HCT116 (cell line): ENCODE data around the gene OR13C3. TPM values are rescaled to one million over a fixed set of nuclear protein-coding genes. Genes with fewer than 3 reads are reported as not detected.
"Not testable (repeated sequence)": the region's sequence is repeated elsewhere in the genome, so short reads cannot be mapped to it uniquely, and the experiment has no call there.

ENCODE experiments used
- ATAC-seq: fragments of 200-7000 bp; cut with Tn5 transposase; 2 replicates; pipeline ENCODE4 v1.9.1; 2020; ENCODE audit warnings: mild to moderate bottlenecking, moderate library complexity
- BruUV-seq: library from RNA; stranded (reverse); fragments of 400-500 nt; replicated peaks from 2 replicates; lab custom pipeline; 2021; lab: Mats Ljungman, UMichigan
- CTCF ChIA-PET: fragments of 300-600 bp; sonication (Branson Sonifier 250); formaldehyde crosslinking; loops from one replicate; lab custom pipeline; 2021; ENCODE audit warnings: antibody characterized with exemption; lab: Charles Lee
- POLR2A ChIA-PET: fragments of 300-600, 350-600 bp; sonication (Branson Sonifier 250); formaldehyde crosslinking; loops from one replicate; lab custom pipeline; 2021; ENCODE audit warnings: antibody characterized with exemption; lab: Charles Lee
- RAD21 ChIA-PET, 2 experiments: fragments of 300-600 bp; sonication (Branson Sonifier 250); formaldehyde crosslinking; loops; one replicate each; lab custom pipeline; 2023; ENCODE audit warnings: low total read pairs in 2 of 2; ENCODE audit not compliant: uncharacterized antibody in 2 of 2, unreplicated experiment in 2 of 2, low non-redundant PET in 1 of 2; lab: Charles Lee
- DNase-seq: peaks from one replicate; pipeline ENCODE4 v3.0.0-alpha.2; 2010; ENCODE audit warnings: low read depth, low spot score
- H2AFZ ChIP-seq: fragments of 200-600 bp; shearing (Covaris generic), sonication (generic); 2 replicates; pipeline ENCODE4 v1.6.1; 2017; ENCODE audit warnings: low read depth, mixed run types, mixed read lengths, antibody characterized with exemption, low read length; ENCODE audit not compliant: poor library complexity, severe bottlenecking
- H3K27ac ChIP-seq: 2 replicates; pipeline ENCODE4 v1.5.1; 2012; ENCODE audit warnings: low read depth, low read length
- H3K27me3 ChIP-seq: fragments of 200-600 bp; sonication (generic); 2 replicates; pipeline ENCODE4 v1.6.1; 2016; ENCODE audit warnings: mixed run types, low read length, mixed read lengths; ENCODE audit not compliant: insufficient read depth
- H3K36me3 ChIP-seq, 2 experiments: fragments of 200-500 bp in 1 of 2; fragments of 200-600 bp in 1 of 2; sonication (Bioruptor generic) in 1 of 2; sonication (generic) in 1 of 2; 2 replicates each; pipeline versions ENCODE4 v1.5.1 to v1.6.1; 2014 to 2016; ENCODE audit warnings: low read length in 2 of 2, inconsistent platforms in 1 of 2, mixed read lengths in 1 of 2, mixed run types in 1 of 2; ENCODE audit not compliant: insufficient read depth in 2 of 2, control insufficient read depth in 1 of 2
- H3K4me1 ChIP-seq, 2 experiments: fragments of 200-600 bp in 1 of 2; sonication (generic) in 1 of 2; 2 replicates each; pipeline versions ENCODE4 v1.5.1 to v1.6.1; 2012 to 2017; ENCODE audit warnings: low read length in 2 of 2, inconsistent platforms in 1 of 2, mild to moderate bottlenecking in 1 of 2, mixed read lengths in 1 of 2, mixed run types in 1 of 2, moderate library complexity in 1 of 2; ENCODE audit not compliant: insufficient read depth in 2 of 2, control insufficient read depth in 1 of 2
- H3K4me2 ChIP-seq: fragments of 200-600 bp; sonication (generic); 2 replicates; pipeline ENCODE4 v1.6.1; 2017; ENCODE audit warnings: mixed run types, low read length, mixed read lengths
- H3K4me3 ChIP-seq, 2 experiments: fragments of 200-600 bp in 1 of 2; sonication (generic) in 1 of 2; replicated peaks in 1 of 2; 2 replicates each; pipeline ENCODE4 v1.5.1; 2011 to 2016; ENCODE audit warnings: low read length in 2 of 2, control low read depth in 1 of 2, low read depth in 1 of 2, mild to moderate bottlenecking in 1 of 2, mixed read lengths in 1 of 2, mixed run types in 1 of 2
- H3K79me2 ChIP-seq: fragments of 200-600 bp; sonication (generic); 2 replicates; pipeline ENCODE4 v1.6.1; 2017; ENCODE audit warnings: mild to moderate bottlenecking, mixed run types, low read length, moderate library complexity, mixed read lengths; ENCODE audit not compliant: insufficient read depth
- H3K9ac ChIP-seq: fragments of 200-600 bp; sonication (generic); 2 replicates; pipeline ENCODE4 v1.6.1; 2016; ENCODE audit warnings: low read length, mixed read lengths
- H3K9me2 ChIP-seq: fragments of 200-600 bp; sonication (generic), shearing (Covaris generic); 2 replicates; pipeline ENCODE4 v1.6.1; 2017; ENCODE audit warnings: mixed run types, mild to moderate bottlenecking, moderate library complexity; ENCODE audit not compliant: insufficient read depth
- H3K9me3 ChIP-seq, 2 experiments: fragments of 200-500 bp in 1 of 2; fragments of 200-600 bp in 1 of 2; sonication (Bioruptor generic) in 1 of 2; sonication (generic) in 1 of 2; 2 replicates each; pipeline ENCODE4 v1.6.1; 2014 to 2017; ENCODE audit warnings: low read length in 2 of 2, mixed read lengths in 2 of 2, inconsistent platforms in 1 of 2, low read depth in 1 of 2, mild to moderate bottlenecking in 1 of 2, mixed run types in 1 of 2, moderate library complexity in 1 of 2; ENCODE audit not compliant: control insufficient read depth in 1 of 2, insufficient read depth in 1 of 2
- H4K20me1 ChIP-seq: fragments of 200-600 bp; sonication (generic), shearing (Covaris generic); 2 replicates; pipeline ENCODE4 v1.6.1; 2017; ENCODE audit warnings: mixed run types, mild to moderate bottlenecking, moderate library complexity; ENCODE audit not compliant: insufficient read depth
- CEBPB ChIP-seq: IDR thresholded peaks from 2 replicates; pipeline ENCODE4 v1.6.1; 2012; ENCODE audit warnings: low read depth
- EGR1 ChIP-seq: IDR thresholded peaks from 2 replicates; pipeline ENCODE4 v1.6.1; 2012; ENCODE audit warnings: low read depth
- ELF1 ChIP-seq: IDR thresholded peaks from 2 replicates; pipeline ENCODE4 v1.6.1; 2012; ENCODE audit warnings: low read depth, borderline replicate concordance
- EZH2 ChIP-seq: fragments of 200-600 bp; sonication (generic); IDR thresholded peaks from 2 replicates; pipeline ENCODE4 v1.6.1; 2017; ENCODE audit warnings: antibody characterized with exemption, mixed run types
- EZH2phosphoT487 ChIP-seq: fragments of 200-600 bp; IDR thresholded peaks from 2 replicates; pipeline ENCODE4 v1.6.1; 2018; ENCODE audit warnings: antibody characterized with exemption, borderline replicate concordance
- FOSL1 ChIP-seq: IDR thresholded peaks from 2 replicates; pipeline ENCODE4 v1.6.1; 2012; ENCODE audit warnings: low read depth
- POLR2A ChIP-seq: IDR thresholded peaks from 2 replicates; pipeline ENCODE4 v1.7.0; 2011; ENCODE audit warnings: borderline replicate concordance; ENCODE audit not compliant: insufficient read depth, insufficient read length; ENCODE audit errors: extremely low read depth
- RAD21 ChIP-seq: IDR thresholded peaks from 2 replicates; pipeline ENCODE4 v1.6.1; 2012; ENCODE audit warnings: low read depth, mild to moderate bottlenecking
- SIN3A ChIP-seq: IDR thresholded peaks from 2 replicates; pipeline ENCODE4 v1.6.1; 2012; ENCODE audit warnings: low read depth
- SP1 ChIP-seq: IDR thresholded peaks from 2 replicates; pipeline ENCODE4 v1.6.1; 2012; ENCODE audit warnings: low read depth
- TCF7L2 ChIP-seq: IDR thresholded peaks from 2 replicates; pipeline ENCODE4 v1.7.0; 2011; ENCODE audit warnings: borderline replicate concordance, inconsistent platforms; ENCODE audit not compliant: insufficient read depth, insufficient read length; ENCODE audit errors: extremely low read depth
- ZFX ChIP-seq: fragments of 450-650 bp; IDR thresholded peaks from 2 replicates; pipeline ENCODE4 v1.6.1; 2017
- intact Hi-C: fragments of 100-400 bp; cut with micrococcal nuclease; formaldehyde crosslinking; loops from 2 replicates; pipeline ENCODE4 v1.10.0; 2022
- total RNA-seq: library from RNA; stranded (reverse); gene quantifications from one replicate; pipeline ENCODE4 v1.2.1, GENCODE V29; 2021; ENCODE audit not compliant: unreplicated experiment
- TF ChIP-seq, protein P1 (sequence below): IDR thresholded peaks from 2 replicates; pipeline ENCODE4 v1.6.1; 2012
- TF ChIP-seq, protein P2 (sequence below), 3 experiments: fragments of 200-600 bp in 1 of 3; sonication (generic) in 1 of 3; IDR thresholded peaks in 2 of 3; conservative IDR thresholded peaks in 1 of 3; 2 replicates each; pipeline ENCODE4 v1.5.1; 2012 to 2017; ENCODE audit warnings: low read depth in 2 of 3, low read length in 2 of 3, antibody characterized with exemption in 1 of 3, borderline replicate concordance in 1 of 3, control low read depth in 1 of 3, mild to moderate bottlenecking in 1 of 3, mixed read lengths in 1 of 3, mixed run types in 1 of 3, moderate library complexity in 1 of 3; ENCODE audit not compliant: insufficient read depth in 1 of 3
- TF ChIP-seq, protein P3 (sequence below): IDR thresholded peaks from 2 replicates; pipeline ENCODE4 v1.6.1; 2011; ENCODE audit warnings: mild to moderate bottlenecking, low read length, moderate library complexity; ENCODE audit not compliant: insufficient replicate concordance; ENCODE audit errors: extremely low read depth
- TF ChIP-seq, protein P4 (sequence below): IDR thresholded peaks from 2 replicates; pipeline ENCODE4 v1.6.1; 2012

OR13C3 gene
- total RNA-seq, 1 experiment from 2014 or later = not detected

DNA sequence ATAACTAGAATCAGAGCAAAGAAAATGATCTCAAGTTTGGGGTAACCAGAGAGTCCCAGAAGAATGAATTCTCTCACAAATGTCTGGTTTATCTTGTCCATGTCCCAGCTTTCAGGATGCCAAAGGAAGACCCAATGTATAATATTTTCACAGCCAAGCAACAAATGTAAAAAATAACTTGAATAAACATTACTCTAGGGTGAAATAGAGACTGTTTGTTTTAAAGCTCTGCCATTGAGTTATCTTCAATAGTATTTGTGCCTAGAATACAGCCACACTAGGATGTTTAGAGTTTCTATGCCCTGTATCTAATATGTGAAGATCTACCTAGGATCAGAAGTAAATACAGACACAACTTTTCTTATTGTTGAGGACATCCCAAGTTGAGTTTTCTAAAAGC is 9.5 kb downstream of the OR13C3 start, which contains the start of gene OR13C4:
Gene OR13C4, minus strand, starts transcription at position 101 of the 400 bp plus-strand sequence. Its CDS starts 0 bp downstream, at position 101.
- H3K4me1 ChIP-seq = no peaks in the 10 kb centered on the region
- intact Hi-C loops = no loop called here
- POLR2A ChIA-PET = no interaction called here
- H3K9me3 ChIP-seq = no peaks in the 10 kb centered on the region
- H4K20me1 ChIP-seq = no peaks in the 10 kb centered on the region
- no peak within 1 kb of the TSS for H2AFZ ChIP-seq
- H3K9ac ChIP-seq = no peak within 1 kb of the TSS
- DNase-seq (no peak), ATAC-seq (no peak)
- H3K36me3 ChIP-seq = no peaks in the 10 kb centered on the region
- RAD21 ChIA-PET = no interaction called here
- no peaks in the 10 kb centered on the region for H3K9me2 ChIP-seq
- H3K79me2 ChIP-seq = no peaks in the 10 kb centered on the region
- CTCF ChIA-PET = no interaction called here
- H3K27me3 ChIP-seq = no peaks in the 10 kb centered on the region
- no peak within 1 kb of the TSS for H3K4me3 ChIP-seq
- BruUV-seq = no TSS peak
- TF ChIP-seq EGR1 (no peak), SP1 (no peak), SIN3A (no peak), EZH2 (no peak), FOSL1 (no peak), RAD21 (no peak), POLR2A (no peak), ELF1 (no peak), CEBPB (no peak), TCF7L2 (no peak), ZFX (no peak), EZH2phosphoT487 (no peak)
- TF ChIP-seq, protein P1, sequence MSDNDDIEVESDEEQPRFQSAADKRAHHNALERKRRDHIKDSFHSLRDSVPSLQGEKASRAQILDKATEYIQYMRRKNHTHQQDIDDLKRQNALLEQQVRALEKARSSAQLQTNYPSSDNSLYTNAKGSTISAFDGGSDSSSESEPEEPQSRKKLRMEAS = no peak
- TF ChIP-seq, protein P2, sequence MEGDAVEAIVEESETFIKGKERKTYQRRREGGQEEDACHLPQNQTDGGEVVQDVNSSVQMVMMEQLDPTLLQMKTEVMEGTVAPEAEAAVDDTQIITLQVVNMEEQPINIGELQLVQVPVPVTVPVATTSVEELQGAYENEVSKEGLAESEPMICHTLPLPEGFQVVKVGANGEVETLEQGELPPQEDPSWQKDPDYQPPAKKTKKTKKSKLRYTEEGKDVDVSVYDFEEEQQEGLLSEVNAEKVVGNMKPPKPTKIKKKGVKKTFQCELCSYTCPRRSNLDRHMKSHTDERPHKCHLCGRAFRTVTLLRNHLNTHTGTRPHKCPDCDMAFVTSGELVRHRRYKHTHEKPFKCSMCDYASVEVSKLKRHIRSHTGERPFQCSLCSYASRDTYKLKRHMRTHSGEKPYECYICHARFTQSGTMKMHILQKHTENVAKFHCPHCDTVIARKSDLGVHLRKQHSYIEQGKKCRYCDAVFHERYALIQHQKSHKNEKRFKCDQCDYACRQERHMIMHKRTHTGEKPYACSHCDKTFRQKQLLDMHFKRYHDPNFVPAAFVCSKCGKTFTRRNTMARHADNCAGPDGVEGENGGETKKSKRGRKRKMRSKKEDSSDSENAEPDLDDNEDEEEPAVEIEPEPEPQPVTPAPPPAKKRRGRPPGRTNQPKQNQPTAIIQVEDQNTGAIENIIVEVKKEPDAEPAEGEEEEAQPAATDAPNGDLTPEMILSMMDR (IDR thresholded peaks at IDR 0.05 in 2 of 3, conservative IDR thresholded peaks at IDR 0.05 in 1 of 3; ENCODE audit: borderline replicate concordance in 1 of 3, insufficient read depth in 1 of 3, low read depth in 2 of 3, low read length in 2 of 3) = no peak
- TF ChIP-seq, protein P3, sequence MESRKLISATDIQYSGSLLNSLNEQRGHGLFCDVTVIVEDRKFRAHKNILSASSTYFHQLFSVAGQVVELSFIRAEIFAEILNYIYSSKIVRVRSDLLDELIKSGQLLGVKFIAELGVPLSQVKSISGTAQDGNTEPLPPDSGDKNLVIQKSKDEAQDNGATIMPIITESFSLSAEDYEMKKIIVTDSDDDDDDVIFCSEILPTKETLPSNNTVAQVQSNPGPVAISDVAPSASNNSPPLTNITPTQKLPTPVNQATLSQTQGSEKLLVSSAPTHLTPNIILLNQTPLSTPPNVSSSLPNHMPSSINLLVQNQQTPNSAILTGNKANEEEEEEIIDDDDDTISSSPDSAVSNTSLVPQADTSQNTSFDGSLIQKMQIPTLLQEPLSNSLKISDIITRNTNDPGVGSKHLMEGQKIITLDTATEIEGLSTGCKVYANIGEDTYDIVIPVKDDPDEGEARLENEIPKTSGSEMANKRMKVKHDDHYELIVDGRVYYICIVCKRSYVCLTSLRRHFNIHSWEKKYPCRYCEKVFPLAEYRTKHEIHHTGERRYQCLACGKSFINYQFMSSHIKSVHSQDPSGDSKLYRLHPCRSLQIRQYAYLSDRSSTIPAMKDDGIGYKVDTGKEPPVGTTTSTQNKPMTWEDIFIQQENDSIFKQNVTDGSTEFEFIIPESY = no peak
- TF ChIP-seq, protein P4, sequence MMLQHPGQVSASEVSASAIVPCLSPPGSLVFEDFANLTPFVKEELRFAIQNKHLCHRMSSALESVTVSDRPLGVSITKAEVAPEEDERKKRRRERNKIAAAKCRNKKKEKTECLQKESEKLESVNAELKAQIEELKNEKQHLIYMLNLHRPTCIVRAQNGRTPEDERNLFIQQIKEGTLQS = no peak
- H3K4me2 ChIP-seq = no peak within 1 kb of the TSS
- H3K27ac ChIP-seq = no peak within 1 kb of the TSS

- H4K20me1 ChIP-seq, DNase-seq, H3K9me2 ChIP-seq, RAD21 ChIA-PET, intact Hi-C loops, CTCF ChIA-PET, ATAC-seq, H3K27me3 ChIP-seq, BruUV-seq, H3K4me2 ChIP-seq, H3K9me3 ChIP-seq, H3K9ac ChIP-seq, POLR2A ChIA-PET, H3K79me2 ChIP-seq, H3K4me3 ChIP-seq, H2AFZ ChIP-seq, H3K36me3 ChIP-seq, H3K4me1 ChIP-seq, H3K27ac ChIP-seq: not testable (repeated sequence)
These were observed 16.4 kb downstream of the OR13C3 start for GRCh38 chr9:104520241-104520640.
